GM23338 (cell line): ENCODE measurements around the gene HLA-DPB1. TPM values are rescaled to one million over a fixed set of nuclear protein-coding genes. Genes with fewer than 3 reads are reported as not detected.

Experiments
- ATAC-seq: fragments of 200-7000 bp; cut with Tn5 transposase; 3 replicates; pipeline ENCODE4 v1.9.1; 2020
- DNase-seq: peaks from one replicate; pipeline ENCODE4 v3.0.0-alpha.2; 2015; ENCODE audit warnings: low spot score
- H2AFZ ChIP-seq: fragments of 200-600 bp; sonication (generic); 2 replicates; pipeline ENCODE4 v1.8.0; 2016; ENCODE audit warnings: antibody characterized with exemption, mild to moderate bottlenecking, moderate library complexity
- H3F3A ChIP-seq: fragments of 200-600 bp; sonication (generic); replicated peaks from 2 replicates; pipeline ENCODE4 v1.8.0; 2017; ENCODE audit warnings: antibody characterized with exemption, mixed run types, low read depth
- H3K27ac ChIP-seq: fragments of 200-600 bp; sonication (generic); 2 replicates; pipeline ENCODE4 v1.6.1; 2016; ENCODE audit warnings: low read depth
- H3K27me3 ChIP-seq: fragments of 200-600 bp; sonication (generic); 2 replicates; pipeline ENCODE4 v1.8.0; 2016; ENCODE audit warnings: mild to moderate bottlenecking, mixed run types, moderate library complexity; ENCODE audit not compliant: insufficient read depth
- H3K36me3 ChIP-seq: fragments of 200-600 bp; sonication (generic); 2 replicates; pipeline ENCODE4 v1.8.0; 2016; ENCODE audit warnings: mild to moderate bottlenecking; ENCODE audit not compliant: insufficient read depth
- H3K4me1 ChIP-seq: fragments of 200-600 bp; sonication (generic); 2 replicates; pipeline ENCODE4 v1.8.0; 2016; ENCODE audit warnings: mild to moderate bottlenecking, moderate library complexity; ENCODE audit not compliant: insufficient read depth
- H3K4me2 ChIP-seq: fragments of 200-600 bp; sonication (generic); 2 replicates; pipeline ENCODE4 v1.7.1; 2017; ENCODE audit warnings: mixed run types
- H3K4me3 ChIP-seq: fragments of 200-600 bp; sonication (generic); 2 replicates; pipeline ENCODE4 v1.6.1; 2016; ENCODE audit warnings: mixed run types
- H3K79me2 ChIP-seq: fragments of 200-600 bp; sonication (generic); replicated peaks from 2 replicates; pipeline ENCODE4 v1.8.0; 2017; ENCODE audit warnings: mild to moderate bottlenecking; ENCODE audit not compliant: insufficient read depth
- H3K9me2 ChIP-seq: fragments of 200-600 bp; sonication (generic); 2 replicates; pipeline ENCODE4 v1.8.0; 2017; ENCODE audit not compliant: insufficient read depth
- H4K20me1 ChIP-seq: fragments of 200-600 bp; sonication (generic); replicated peaks from 2 replicates; pipeline ENCODE4 v1.8.0; 2017; ENCODE audit warnings: mild to moderate bottlenecking; ENCODE audit not compliant: insufficient read depth
- H3K27ac Mint-ChIP-seq: 2 replicates; pipeline ENCODE4 v1.8.0; 2020; ENCODE audit warnings: inconsistent platforms, mild to moderate bottlenecking, moderate library complexity, mixed read lengths
- H3K27me3 Mint-ChIP-seq: 3 replicates; pipeline ENCODE4 v1.8.0; 2022; ENCODE audit warnings: low read depth, mild to moderate bottlenecking, moderate library complexity, mixed read lengths, inconsistent platforms; ENCODE audit not compliant: insufficient read depth, poor library complexity
- H3K36me3 Mint-ChIP-seq: 3 replicates; pipeline ENCODE4 v1.8.0; 2021; ENCODE audit warnings: low read depth, mild to moderate bottlenecking, inconsistent platforms, moderate library complexity, mixed read lengths
- H3K4me1 Mint-ChIP-seq: 3 replicates; pipeline ENCODE4 v1.8.0; 2020; ENCODE audit warnings: mild to moderate bottlenecking, inconsistent platforms, mixed read lengths
- H3K4me3 Mint-ChIP-seq: 3 replicates; pipeline ENCODE4 v1.8.0; 2021; ENCODE audit warnings: moderate library complexity, mild to moderate bottlenecking, inconsistent platforms, mixed read lengths
- H3K9me3 Mint-ChIP-seq: 3 replicates; pipeline ENCODE4 v1.8.0; 2020; ENCODE audit warnings: moderate library complexity, mild to moderate bottlenecking, inconsistent platforms, mixed read lengths
- EZH2 ChIP-seq: fragments of 200-600 bp; sonication (generic); IDR thresholded peaks from one replicate; pipeline ENCODE4 v1.8.0; 2017; ENCODE audit warnings: antibody characterized with exemption, mild to moderate bottlenecking, low read depth; ENCODE audit not compliant: unreplicated experiment
- EZH2phosphoT487 ChIP-seq: fragments of 200-600 bp; sonication (generic); IDR thresholded peaks from one replicate; pipeline ENCODE4 v1.8.1; 2018; ENCODE audit warnings: antibody characterized with exemption; ENCODE audit not compliant: unreplicated experiment
- JUNB ChIP-seq: IDR thresholded peaks from one replicate; pipeline ENCODE4 v1.6.1; 2016; ENCODE audit warnings: antibody characterized with exemption; ENCODE audit not compliant: unreplicated experiment
- NANOG ChIP-seq: IDR thresholded peaks from 2 replicates; pipeline ENCODE4 v1.6.1; 2016; ENCODE audit warnings: antibody characterized with exemption, borderline replicate concordance
- POLR2AphosphoS5 ChIP-seq: IDR thresholded peaks from 2 replicates; pipeline ENCODE4 v1.6.1; 2016; ENCODE audit warnings: antibody characterized with exemption, low read depth
- ZNF114 ChIP-seq: fragments of 250-450 bp; sonication (Bioruptor Pico); IDR thresholded peaks from 2 replicates; pipeline ENCODE4 v1.5.0; 2020; ENCODE audit warnings: mild to moderate bottlenecking, moderate library complexity
- ZNF331 ChIP-seq: fragments of 250-450 bp; sonication (Bioruptor Pico); IDR thresholded peaks from 2 replicates; pipeline ENCODE4 v1.5.0; 2020; ENCODE audit warnings: low read depth, mild to moderate bottlenecking, moderate library complexity
- polyA plus RNA-seq: library from polyadenylated mRNA; unstranded; fragments of >200 nt; fragmentation: Nextera tagmentation; extraction: Ambion mirVana; gene quantifications from 2 replicates; pipeline ENCODE4 v1.2.1, GENCODE V29; 2016
- total RNA-seq: library from RNA; depleted of rRNA; stranded (reverse); fragments of >200 nt; shearing (Covaris generic); gene quantifications from 2 replicates; pipeline ENCODE4 v1.2.3, GENCODE V29; 2014
- TF ChIP-seq, protein P1 (sequence below): IDR thresholded peaks from 2 replicates; pipeline ENCODE4 v1.6.1; 2016; ENCODE audit warnings: antibody characterized with exemption
- TF ChIP-seq, protein P2 (sequence below): fragments of 250-450 bp; sonication (Bioruptor Pico); IDR thresholded peaks from 2 replicates; pipeline ENCODE4 v1.5.0; 2020; ENCODE audit warnings: mild to moderate bottlenecking, moderate library complexity
- TF ChIP-seq, protein P3 (sequence below): IDR thresholded peaks from one replicate; pipeline ENCODE4 v1.6.1; 2018; ENCODE audit warnings: antibody characterized with exemption; ENCODE audit not compliant: unreplicated experiment

HLA-DPB1 gene
- total and polyA plus RNA-seq, 2 experiments from 2014 or later: 22.0 to 37.6 TPM

DNA sequence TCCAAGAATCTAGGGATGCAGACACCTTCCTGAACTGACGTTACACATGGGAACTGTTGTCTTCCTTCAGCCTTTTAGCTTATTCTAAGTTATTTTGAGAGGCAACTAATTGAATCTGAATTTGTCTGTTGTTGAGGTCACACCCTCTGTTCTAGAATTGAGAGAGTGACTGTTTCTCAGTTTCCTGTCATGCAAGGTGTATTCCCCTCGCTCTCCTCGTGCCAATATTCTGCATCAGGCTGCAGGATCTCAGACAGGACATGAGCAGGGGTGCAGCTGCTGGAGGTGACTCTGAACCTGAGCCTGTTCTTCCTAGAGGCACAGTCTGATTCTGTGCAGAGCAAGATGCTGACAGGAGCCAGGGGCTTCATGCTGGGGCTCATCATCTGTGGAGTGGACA, 52.5 kb downstream of the HLA-DPB1 start (continued):
- TF ChIP-seq, protein P1, sequence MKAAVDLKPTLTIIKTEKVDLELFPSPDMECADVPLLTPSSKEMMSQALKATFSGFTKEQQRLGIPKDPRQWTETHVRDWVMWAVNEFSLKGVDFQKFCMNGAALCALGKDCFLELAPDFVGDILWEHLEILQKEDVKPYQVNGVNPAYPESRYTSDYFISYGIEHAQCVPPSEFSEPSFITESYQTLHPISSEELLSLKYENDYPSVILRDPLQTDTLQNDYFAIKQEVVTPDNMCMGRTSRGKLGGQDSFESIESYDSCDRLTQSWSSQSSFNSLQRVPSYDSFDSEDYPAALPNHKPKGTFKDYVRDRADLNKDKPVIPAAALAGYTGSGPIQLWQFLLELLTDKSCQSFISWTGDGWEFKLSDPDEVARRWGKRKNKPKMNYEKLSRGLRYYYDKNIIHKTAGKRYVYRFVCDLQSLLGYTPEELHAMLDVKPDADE: no peak

DNA sequence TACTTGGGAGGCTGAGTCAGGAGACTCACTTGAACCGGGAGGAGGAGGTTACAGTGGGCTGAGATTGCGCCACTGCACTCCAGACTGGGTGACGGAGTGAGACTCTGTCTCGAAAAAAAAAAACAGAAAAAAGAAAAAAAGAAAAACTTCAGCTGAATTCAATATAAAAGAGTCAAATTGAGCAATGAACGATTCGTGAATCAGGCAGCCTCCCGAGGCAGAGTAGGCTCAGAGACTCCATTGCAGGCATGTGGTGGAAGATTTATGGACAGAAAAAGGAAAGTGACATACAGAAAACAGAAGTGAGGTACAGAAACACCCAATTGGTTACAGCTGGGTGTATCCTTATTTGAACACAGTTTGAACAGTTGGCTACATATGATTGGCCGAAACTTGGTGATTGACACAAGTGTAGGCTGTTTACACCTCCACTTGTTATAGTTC, 56.3 kb downstream of the HLA-DPB1 start:
- DNase-seq (no peak), ATAC-seq (no peak)
- peaks cover 32% of the 10 kb centered on the region for H3K36me3 ChIP-seq
- no peak overlapping the region for H3K4me3 Mint-ChIP-seq
- H3K4me1 ChIP-seq: peaks cover 3% of the 10 kb centered on the region; the same call in 1 of the 2 replicates
- H3K9me3 Mint-ChIP-seq: no peaks in the 10 kb centered on the region; the same call in 2 of the 3 replicates
- no peak overlapping the region for H3K27ac ChIP-seq
- no peaks in the 10 kb centered on the region for H3K9me2 ChIP-seq
- H3K27ac Mint-ChIP-seq: no peak overlapping the region
- H3K4me3 ChIP-seq: no peak overlapping the region
- H3F3A ChIP-seq: no peaks in the 10 kb centered on the region
- no peaks in the 10 kb centered on the region for H3K27me3 ChIP-seq
- H3K4me2 ChIP-seq: no peak overlapping the region
- TF ChIP-seq JUNB (no peak), POLR2AphosphoS5 (no peak), ZNF331 (CRISPR knock-in tag) (no peak), NANOG (no peak), EZH2 (no peak), ZNF114 (CRISPR knock-in tag) (no peak), EZH2phosphoT487 (no peak)
- TF ChIP-seq, protein P2, sequence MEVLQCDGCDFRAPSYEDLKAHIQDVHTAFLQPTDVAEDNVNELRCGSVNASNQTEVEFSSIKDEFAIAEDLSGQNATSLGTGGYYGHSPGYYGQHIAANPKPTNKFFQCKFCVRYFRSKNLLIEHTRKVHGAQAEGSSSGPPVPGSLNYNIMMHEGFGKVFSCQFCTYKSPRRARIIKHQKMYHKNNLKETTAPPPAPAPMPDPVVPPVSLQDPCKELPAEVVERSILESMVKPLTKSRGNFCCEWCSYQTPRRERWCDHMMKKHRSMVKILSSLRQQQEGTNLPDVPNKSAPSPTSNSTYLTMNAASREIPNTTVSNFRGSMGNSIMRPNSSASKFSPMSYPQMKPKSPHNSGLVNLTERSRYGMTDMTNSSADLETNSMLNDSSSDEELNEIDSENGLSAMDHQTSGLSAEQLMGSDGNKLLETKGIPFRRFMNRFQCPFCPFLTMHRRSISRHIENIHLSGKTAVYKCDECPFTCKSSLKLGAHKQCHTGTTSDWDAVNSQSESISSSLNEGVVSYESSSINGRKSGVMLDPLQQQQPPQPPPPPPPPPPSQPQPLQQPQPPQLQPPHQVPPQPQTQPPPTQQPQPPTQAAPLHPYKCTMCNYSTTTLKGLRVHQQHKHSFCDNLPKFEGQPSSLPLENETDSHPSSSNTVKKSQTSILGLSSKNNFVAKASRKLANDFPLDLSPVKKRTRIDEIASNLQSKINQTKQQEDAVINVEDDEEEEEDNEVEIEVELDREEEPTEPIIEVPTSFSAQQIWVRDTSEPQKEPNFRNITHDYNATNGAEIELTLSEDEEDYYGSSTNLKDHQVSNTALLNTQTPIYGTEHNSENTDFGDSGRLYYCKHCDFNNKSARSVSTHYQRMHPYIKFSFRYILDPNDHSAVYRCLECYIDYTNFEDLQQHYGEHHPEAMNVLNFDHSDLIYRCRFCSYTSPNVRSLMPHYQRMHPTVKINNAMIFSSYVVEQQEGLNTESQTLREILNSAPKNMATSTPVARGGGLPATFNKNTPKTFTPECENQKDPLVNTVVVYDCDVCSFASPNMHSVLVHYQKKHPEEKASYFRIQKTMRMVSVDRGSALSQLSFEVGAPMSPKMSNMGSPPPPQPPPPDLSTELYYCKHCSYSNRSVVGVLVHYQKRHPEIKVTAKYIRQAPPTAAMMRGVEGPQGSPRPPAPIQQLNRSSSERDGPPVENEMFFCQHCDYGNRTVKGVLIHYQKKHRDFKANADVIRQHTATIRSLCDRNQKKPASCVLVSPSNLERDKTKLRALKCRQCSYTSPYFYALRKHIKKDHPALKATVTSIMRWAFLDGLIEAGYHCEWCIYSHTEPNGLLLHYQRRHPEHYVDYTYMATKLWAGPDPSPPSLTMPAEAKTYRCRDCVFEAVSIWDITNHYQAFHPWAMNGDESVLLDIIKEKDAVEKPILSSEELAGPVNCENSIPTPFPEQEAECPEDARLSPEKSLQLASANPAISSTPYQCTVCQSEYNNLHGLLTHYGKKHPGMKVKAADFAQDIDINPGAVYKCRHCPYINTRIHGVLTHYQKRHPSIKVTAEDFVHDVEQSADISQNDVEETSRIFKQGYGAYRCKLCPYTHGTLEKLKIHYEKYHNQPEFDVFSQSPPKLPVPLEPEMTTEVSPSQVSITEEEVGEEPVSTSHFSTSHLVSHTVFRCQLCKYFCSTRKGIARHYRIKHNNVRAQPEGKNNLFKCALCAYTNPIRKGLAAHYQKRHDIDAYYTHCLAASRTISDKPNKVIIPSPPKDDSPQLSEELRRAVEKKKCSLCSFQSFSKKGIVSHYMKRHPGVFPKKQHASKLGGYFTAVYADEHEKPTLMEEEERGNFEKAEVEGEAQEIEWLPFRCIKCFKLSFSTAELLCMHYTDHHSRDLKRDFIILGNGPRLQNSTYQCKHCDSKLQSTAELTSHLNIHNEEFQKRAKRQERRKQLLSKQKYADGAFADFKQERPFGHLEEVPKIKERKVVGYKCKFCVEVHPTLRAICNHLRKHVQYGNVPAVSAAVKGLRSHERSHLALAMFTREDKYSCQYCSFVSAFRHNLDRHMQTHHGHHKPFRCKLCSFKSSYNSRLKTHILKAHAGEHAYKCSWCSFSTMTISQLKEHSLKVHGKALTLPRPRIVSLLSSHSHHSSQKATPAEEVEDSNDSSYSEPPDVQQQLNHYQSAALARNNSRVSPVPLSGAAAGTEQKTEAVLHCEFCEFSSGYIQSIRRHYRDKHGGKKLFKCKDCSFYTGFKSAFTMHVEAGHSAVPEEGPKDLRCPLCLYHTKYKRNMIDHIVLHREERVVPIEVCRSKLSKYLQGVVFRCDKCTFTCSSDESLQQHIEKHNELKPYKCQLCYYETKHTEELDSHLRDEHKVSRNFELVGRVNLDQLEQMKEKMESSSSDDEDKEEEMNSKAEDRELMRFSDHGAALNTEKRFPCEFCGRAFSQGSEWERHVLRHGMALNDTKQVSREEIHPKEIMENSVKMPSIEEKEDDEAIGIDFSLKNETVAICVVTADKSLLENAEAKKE (CRISPR knock-in tag): no peak
- TF ChIP-seq, protein P3, sequence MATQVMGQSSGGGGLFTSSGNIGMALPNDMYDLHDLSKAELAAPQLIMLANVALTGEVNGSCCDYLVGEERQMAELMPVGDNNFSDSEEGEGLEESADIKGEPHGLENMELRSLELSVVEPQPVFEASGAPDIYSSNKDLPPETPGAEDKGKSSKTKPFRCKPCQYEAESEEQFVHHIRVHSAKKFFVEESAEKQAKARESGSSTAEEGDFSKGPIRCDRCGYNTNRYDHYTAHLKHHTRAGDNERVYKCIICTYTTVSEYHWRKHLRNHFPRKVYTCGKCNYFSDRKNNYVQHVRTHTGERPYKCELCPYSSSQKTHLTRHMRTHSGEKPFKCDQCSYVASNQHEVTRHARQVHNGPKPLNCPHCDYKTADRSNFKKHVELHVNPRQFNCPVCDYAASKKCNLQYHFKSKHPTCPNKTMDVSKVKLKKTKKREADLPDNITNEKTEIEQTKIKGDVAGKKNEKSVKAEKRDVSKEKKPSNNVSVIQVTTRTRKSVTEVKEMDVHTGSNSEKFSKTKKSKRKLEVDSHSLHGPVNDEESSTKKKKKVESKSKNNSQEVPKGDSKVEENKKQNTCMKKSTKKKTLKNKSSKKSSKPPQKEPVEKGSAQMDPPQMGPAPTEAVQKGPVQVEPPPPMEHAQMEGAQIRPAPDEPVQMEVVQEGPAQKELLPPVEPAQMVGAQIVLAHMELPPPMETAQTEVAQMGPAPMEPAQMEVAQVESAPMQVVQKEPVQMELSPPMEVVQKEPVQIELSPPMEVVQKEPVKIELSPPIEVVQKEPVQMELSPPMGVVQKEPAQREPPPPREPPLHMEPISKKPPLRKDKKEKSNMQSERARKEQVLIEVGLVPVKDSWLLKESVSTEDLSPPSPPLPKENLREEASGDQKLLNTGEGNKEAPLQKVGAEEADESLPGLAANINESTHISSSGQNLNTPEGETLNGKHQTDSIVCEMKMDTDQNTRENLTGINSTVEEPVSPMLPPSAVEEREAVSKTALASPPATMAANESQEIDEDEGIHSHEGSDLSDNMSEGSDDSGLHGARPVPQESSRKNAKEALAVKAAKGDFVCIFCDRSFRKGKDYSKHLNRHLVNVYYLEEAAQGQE: no peak
- TF ChIP-seq, protein P1: no peak
- H3K79me2 ChIP-seq: peaks cover 17% of the 10 kb centered on the region
- H3K36me3 Mint-ChIP-seq: peaks cover 50% of the 10 kb centered on the region
- peaks cover 18% of the 10 kb centered on the region for H4K20me1 ChIP-seq
- no peaks in the 10 kb centered on the region for H3K27me3 Mint-ChIP-seq
- H2AFZ ChIP-seq: no peak overlapping the region
- peaks cover 4% of the 10 kb centered on the region; the same call in 1 of the 3 replicates for H3K4me1 Mint-ChIP-seq
